GM19438 (cell line): ENCODE results near the gene TUBE1.

ENCODE experiments used
- ATAC-seq: cut with Tn5 transposase; IDR thresholded peaks from one replicate; pipeline ENCODE4 v1.9.1; 2021; ENCODE audit warnings: low read depth; ENCODE audit not compliant: unreplicated experiment

Gene TUBE1

DNA sequence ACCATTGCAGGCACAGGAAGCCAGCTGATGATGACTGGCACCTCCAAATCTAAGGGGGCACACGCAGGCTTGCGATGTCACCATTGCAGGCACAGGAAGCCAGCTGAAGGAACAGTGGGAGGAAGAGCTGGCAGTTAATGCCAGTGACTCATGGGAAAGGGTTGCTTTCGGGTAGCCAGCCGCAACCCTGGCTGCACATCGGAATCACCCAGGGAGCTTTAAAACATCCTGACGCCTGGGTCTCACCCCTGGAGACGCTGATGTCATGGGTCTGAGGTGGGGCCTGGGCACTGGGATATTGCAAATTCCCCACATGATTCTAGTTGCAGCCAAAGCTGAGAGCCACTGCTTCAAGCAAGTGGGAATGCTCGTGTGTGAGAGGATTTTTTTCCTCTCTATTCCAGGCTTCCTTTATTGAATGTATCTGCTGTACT is 49.5 kb downstream of the TUBE1 start:
- ATAC-seq: no peak

DNA sequence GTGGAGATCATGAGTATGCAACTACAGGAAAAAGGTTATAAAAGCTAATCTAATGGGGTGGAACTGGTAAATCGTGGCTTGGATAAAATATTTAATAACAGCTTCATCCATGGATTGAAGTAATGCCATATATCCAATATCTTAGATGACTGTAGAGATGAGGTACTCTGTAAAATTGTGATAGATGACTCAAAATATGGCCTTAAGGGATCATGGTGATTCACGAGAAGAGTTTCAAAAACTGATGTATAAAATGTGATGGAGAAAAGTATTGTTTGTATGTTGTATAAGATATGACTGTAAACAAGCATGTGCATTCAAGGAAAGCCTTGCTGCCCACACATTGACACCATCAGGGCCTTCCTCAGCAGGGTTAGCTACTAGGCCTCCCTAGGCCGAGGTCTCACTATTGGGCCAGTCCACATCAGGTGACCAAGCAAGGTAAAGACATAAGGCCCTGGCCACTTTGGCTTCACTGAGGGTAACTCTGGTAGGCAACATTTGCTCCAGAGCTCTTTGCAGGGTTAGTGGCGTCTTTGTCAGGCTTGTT is 51.1 kb downstream of the TUBE1 start:
- ATAC-seq: no peak

DNA sequence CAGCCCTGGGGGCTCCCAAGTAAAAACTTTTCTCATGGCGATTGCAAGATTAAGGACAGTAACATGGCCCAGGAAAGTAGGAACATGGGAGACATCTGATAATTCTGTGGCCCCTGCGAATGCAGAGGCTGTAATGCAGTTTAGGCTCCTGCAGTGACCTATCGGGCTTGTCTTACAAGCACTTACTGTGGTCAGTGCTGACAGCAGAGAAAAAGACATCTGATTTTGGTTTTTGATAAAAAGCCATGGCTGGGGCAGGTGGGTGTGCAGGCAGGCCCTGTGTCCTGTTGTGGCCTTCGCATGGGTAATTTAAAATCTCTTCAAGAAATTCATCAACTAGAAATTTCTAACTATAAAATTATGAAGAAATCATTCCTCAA is 52.7 kb downstream of the TUBE1 start:
- ATAC-seq: no peak

DNA sequence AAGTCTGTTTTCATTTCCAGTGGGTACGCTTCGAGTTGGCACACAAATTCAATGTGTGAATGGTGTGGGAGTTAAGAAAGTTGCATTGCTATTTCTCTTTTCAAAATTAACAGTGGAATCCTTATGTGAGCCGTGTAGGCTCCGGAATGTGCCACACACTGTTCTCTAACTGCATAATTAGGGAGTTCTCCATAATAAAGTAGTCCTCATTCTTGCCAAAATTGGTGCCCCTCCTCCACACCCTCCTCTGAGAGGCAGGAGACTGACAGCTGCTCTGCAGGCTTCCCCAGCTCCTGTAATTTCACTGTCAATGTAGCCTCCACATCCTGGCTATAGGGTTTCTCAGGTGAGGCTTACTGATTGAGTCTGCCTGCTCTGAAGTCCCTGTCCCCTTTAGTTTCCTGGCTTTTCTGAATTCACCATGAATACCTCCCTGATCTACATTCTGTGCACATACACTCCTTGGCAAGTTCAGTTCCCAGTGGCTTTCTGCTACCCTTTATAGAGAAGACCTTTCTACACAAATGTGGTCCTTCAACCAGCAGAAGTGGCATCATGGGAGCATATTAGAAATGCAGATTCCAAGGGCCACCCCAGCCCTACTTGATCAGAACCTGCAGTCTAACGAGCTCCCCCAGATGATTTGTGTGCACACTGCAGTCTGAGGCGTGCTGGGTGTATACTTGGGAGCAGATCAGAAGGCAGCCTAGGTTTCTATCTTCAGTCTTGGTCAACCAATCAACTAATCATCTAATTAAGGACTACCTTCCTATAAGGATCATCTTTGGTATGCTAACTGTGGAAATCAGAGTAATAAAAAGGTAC is 53.3 kb downstream of the TUBE1 start:
- ATAC-seq: no peak

DNA sequence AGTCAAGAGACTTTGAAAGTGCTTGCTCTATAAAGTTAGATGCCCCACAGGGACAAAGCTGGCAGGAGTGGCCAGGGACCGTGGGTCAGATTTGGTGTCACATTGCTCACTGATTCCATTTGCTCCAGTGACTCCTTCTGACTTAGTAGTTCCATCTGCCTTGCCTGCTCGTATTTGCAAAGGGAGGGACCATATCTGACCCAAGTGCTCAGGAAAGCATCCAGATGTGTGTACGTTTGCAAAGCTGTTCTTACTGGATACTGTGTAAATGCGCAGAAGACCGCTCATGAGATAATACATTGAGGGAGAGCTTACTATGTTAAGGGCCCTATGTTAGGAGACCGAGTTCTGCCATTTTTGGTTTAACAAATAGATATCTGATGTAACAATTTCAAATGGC is 54.6 kb downstream of the TUBE1 start:
- no peak for ATAC-seq

DNA sequence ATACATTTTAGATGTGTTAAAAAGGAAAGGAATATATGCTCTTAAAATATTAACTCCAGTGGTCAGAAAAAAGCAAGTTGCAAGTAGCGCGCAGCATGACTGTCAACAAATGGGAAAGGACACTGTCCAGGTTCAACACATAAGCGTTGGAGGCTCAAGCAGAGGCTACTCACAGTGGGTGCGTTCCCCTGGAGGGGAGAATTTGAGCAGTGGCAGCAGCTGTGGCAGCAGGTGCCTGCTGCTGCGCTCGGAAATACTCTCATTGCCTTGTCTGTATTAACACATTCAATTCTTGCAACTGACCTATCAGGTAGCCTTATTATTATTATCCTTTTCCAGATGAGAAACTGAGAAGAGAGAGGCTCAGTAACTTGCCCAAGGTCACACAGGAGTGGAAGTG is 55.3 kb downstream of the TUBE1 start:
- no peak for ATAC-seq

DNA sequence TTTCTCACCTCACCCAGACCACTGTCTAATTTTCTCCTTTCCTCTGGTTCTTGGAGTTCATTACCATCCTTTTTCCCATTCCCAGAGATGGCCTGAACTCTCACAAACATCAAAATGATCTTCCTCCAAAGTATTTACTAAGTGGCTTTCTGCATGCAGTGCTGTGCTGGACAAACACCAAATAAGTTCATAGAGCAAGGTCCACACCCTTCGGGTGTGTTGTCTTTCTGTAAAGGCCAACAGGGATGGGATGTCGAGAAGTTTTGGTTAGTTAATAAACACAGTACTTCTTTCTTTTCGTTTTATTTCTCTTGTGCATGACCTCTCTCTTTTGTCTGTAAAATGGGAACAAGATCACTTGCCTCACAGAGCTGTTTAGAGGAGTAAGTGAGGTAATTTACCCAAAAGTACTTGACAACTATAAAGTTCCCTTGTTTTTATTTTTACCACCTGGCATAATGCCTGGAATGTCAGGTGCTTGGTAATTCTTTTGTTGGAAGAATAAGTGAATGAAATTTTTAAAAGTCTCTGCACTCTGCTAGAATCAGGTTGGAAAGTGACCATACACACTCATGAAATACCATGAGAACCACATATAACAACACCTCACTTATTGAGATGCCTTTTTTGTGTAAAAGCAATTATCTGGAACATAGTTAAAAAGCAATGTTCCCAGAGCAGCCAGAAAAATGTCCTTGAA is 56.2 kb downstream of the TUBE1 start:
- no peak for ATAC-seq

DNA sequence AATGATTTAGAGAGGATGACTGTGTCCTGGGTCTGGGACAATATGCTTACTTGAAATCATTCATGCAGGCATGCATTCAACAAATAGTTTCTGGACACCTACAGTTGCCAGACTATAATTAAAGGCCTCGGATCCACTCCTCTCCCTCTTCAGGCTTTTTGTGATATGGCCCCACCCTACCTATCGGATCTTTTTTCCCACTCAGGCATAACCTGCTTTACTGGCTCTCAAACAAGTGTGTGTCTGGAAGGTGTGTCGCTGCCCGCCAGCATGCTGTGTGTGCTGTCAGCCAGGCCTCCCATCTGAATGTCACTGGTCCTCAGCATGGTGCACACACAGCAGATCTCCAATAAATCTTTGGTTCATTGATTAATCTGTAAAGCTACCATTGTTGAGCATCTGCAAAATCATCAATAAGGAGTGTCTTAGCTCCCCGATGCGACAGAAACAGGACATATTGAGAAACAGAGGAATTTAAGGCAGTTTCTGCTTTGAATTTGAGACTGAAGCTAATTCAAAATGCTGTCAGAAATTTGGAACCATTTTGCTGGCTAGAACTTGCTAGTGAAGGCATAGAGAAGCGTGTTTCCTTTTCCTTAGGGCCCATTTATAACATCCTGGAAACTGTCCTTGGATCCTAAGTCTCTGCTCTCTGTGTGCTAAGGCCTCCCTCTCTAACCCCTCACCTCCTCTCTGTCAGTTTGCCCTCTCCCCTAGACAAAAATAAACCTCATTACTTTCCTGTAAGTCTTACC is 56.9 kb downstream of the TUBE1 start:
- no peak for ATAC-seq

DNA sequence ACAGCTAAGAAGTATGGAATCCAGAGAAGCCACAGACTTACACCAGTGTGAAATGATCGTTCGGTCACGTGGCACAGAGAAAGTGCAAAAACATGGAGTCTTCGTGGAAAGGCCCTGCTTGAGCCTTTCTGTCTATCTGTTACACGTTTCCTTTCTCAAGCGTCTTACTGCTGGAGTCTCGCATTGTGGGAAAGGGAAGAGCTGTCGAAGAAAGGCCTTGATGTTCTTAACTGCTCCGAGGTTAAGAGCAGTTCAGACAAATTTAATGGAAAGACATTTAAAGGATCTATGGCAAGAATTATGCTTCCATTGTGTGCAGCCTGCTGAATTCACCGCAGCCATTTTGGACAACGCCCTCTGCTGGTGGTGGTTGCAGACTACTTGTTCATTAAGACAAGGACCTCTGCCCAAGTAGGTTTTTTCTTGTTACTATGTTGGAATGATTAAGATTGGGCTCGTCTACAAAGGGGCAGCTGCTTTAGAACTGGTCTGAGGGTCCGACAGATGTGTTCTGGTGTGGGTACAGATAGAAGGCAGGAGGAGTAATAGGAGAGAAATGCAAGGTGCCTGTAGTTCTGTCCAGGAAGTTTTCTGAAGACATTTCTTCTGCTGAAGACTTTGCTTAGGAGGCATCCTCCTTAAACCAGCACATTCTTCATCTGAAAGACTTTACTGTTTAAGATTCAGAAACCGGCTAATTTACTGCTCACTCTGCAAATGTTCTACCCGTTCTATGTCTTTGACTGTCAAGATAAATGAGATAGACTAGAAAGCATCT is 58.0 kb downstream of the TUBE1 start:
- no peak for ATAC-seq

DNA sequence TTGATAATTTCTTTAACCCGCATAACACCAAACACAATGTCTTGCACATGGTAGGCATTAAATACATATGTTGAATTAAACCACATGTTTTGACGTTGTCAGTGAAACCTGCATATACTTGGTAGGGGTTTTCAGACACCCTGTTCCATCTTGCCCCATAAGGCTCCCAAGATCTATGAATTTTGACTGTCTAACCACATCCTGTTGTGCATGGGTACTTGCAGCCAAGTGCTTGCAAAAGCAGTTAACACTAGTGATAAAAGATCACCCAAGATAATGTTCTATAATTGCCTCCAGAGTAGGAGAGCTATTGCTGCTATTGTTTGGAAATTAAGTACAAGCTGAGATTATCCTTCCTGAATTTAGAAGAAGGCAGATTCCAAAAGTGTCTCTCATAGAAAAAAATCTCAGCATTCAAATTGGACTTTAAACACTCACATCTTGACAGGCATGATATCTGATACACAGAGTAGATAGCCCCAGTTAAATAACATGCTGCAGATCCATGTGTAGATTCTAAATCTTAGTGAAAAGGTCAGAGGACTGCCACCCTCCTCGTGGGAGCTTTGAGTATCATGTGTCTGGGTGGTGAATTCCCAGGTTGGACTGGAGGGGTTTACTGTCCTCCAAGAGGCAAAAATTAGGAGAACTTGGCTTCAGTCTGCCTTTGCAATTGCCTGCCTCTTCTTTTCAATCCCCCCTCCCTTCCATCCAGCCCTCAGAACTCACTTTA is 59.2 kb downstream of the TUBE1 start:
- ATAC-seq: no peak

DNA sequence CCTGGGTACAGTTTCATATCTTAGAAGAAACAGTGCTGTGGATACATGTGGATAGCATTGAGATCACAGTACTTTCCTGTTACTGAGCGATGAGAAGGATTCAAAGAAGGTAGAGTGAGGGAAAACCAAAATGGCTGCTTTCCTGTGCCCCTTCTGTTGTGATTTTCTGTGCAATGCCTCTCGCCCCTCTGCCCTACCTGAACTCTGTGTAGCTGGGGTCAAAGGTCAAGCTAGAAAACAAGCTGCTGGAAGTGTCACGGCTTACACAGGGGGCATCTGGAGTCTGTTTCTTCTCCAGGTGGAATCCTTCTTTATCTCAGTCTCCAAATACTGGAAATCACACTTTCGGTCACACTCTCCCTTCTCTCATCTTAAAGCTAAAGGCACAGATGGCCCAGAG is 60.3 kb downstream of the TUBE1 start:
- ATAC-seq: no peak

DNA sequence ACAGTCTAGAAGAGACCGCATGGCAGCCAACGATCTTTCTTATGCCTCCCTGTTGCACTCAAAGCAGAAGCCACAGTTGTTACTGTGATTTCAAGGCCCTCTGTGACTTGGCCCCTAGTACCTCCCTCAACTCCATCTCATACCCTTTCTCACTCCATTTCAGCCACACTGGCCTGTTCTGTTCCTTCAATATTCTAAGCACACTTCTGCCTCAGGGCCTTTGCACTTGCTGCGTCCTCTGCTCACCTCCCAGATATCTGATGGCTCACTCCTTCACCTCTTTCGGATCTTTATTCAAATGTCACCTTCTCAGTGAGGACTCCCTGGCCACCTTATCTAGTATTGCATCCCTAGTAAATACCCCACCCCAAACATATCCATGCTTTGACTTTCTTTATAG is 62.8 kb downstream of the TUBE1 start:
- no peak for ATAC-seq

DNA sequence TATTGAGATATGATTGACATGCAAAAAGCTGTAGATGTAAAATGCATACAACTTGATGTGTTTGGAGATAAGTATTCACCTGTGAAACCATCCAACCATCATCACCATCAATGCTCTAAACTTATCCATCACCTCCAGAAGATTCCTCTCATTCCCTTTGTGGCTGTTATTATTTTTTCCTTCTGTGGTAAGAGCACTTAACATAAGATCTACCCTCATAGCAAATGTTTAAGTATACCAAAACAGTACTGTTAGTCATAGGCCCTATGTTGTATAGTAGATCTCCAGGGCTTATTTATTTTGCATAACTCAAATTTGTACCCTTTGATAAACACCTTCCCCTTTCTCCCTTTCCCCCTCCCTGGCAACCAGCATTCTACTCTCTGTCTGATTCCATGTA is 64.5 kb downstream of the TUBE1 start:
- no peak for ATAC-seq

DNA sequence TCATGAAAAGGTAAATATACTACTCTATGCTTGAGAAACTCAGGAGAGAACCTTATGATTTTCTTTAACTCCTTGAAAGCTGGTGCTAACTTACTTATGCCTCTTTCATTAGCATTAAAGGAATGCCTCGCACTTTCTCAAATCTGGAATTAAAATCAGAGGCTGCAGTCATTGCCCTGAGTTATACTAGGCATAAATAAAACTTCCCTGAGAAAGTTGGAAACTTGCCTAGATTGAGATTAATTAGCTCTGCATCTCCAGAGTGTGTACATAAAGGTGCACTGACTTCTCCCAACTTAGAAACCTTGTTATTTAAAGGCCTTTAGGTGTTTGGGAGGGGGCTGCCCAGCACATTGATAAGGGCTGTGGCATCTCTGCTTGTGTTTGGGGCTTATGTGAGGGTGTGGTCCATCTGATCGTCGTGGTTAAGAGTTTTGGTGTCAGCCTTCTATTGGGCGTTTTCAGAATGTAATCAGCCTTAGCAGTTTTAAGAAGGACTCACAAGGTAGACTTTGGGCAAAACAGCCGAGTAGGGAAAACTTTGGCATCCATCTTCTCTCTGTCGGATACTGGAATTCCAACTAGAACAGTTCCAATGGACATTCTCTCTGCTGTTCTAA is 65.5 kb downstream of the TUBE1 start:
- ATAC-seq: no peak
